Activated CD8-positive, alpha-beta memory T cell treated with anti-CD3 and anti-CD28 coated beads, Interleukin-2, amount 10 ng/mL, durations not matched to agents 7 days and 5 days (primary cell): ENCODE measurements around the gene ELFN1. TPM values are rescaled to one million over a fixed set of nuclear protein-coding genes. Genes with fewer than 3 reads are reported as not detected.
A peak's percentile ranks its signal among the peaks of the same experiment; 100 is the strongest.

Experiments
- ATAC-seq: fragments of 150-1000 bp; cut with Tn5 transposase; one replicate; pipeline ENCODE4 v1.10.0; 2021; ENCODE audit warnings: moderate library complexity
- CTCF ChIA-PET: fragments of 350-600 bp; sonication (Branson Sonifier 250); formaldehyde crosslinking; loops from one replicate; lab custom pipeline; 2021; ENCODE audit warnings: antibody characterized with exemption; lab: Charles Lee
- DNase-seq: peaks from one replicate; pipeline ENCODE4 v3.0.0-alpha.2; 2020
- H3K27ac Mint-ChIP-seq: one replicate; pipeline ENCODE4 v1.8.0; 2021; ENCODE audit warnings: mild to moderate bottlenecking, mixed read lengths
- H3K27me3 Mint-ChIP-seq: one replicate; pipeline ENCODE4 v1.8.0; 2021; ENCODE audit warnings: mixed read lengths
- H3K36me3 Mint-ChIP-seq: one replicate; pipeline ENCODE4 v1.8.0; 2021; ENCODE audit warnings: mild to moderate bottlenecking, mixed read lengths
- H3K4me1 Mint-ChIP-seq: one replicate; pipeline ENCODE4 v1.8.0; 2021; ENCODE audit warnings: mixed read lengths
- H3K4me3 Mint-ChIP-seq: one replicate; pipeline ENCODE4 v1.8.0; 2021; ENCODE audit warnings: mild to moderate bottlenecking, moderate library complexity, mixed read lengths
- H3K9me3 Mint-ChIP-seq: one replicate; pipeline ENCODE4 v1.8.0; 2022; ENCODE audit warnings: low read depth, mixed read lengths
- total RNA-seq, 2 experiments: library from RNA; stranded (reverse); gene quantifications; one replicate each; pipeline ENCODE4 v1.2.3, GENCODE V29; 2021

ELFN1 gene
- total RNA-seq, 2 experiments from 2014 or later = not detected

- no peak for ATAC-seq
- DNase-seq = peak; percentile 7
- H3K4me1 Mint-ChIP-seq = peaks cover 2% of the 10 kb centered on the region
- H3K4me3 Mint-ChIP-seq = no peak overlapping the region
- H3K36me3 Mint-ChIP-seq = no peaks in the 10 kb centered on the region
- no peaks in the 10 kb centered on the region for H3K9me3 Mint-ChIP-seq
- H3K27me3 Mint-ChIP-seq = peaks cover 24% of the 10 kb centered on the region
- CTCF ChIA-PET = no interaction called here
- no peak overlapping the region for H3K27ac Mint-ChIP-seq
These were observed 967 bp downstream of the ELFN1 start for GRCh38 chr7:1670894-1671593.

- CTCF ChIA-PET = no interaction called here
- no peaks in the 10 kb centered on the region for H3K36me3 Mint-ChIP-seq
- H3K27me3 Mint-ChIP-seq = peaks cover 24% of the 10 kb centered on the region
- ATAC-seq = no peak
- peak; percentile 39 for DNase-seq
- no peaks in the 10 kb centered on the region for H3K9me3 Mint-ChIP-seq
- H3K4me1 Mint-ChIP-seq = peaks cover 2% of the 10 kb centered on the region
- no peak overlapping the region for H3K4me3 Mint-ChIP-seq
- H3K27ac Mint-ChIP-seq = no peak overlapping the region
These were observed 1.7 kb downstream of the ELFN1 start for GRCh38 chr7:1671594-1672451.

DNA sequence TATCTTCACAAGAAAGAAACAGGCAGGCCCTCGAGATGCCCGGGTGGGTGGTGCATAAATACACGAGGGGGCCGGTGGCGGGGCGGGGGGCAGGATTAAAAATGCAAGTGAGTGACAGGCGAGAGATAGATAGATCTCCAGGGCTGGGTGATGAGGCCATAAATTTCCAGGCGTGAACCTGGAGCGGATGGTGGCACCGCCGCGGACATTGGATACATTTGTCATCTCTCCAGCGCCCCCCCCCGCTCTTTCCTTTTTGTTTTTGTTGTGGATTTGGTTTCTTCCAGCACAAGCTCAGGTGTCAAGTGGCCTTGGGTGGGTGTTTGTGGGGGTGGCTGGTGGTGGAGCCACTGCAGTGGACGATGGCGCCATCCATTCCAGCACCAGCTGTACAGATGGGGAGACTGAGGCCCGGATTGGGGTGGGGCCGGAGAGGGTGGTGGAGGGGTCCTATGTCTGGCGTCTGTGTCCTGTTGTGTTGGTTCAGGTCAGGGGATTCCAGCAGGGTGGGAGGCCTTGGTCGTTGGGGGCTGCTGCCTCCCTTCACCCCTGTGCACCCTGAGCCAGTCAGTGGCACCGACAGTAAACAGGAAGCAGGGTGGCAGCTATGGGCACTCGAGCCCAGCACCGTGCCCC is 2.9 kb downstream of the ELFN1 start:
- CTCF ChIA-PET = no interaction called here
- DNase-seq = peak; percentile 29
- H3K9me3 Mint-ChIP-seq = no peaks in the 10 kb centered on the region
- H3K27ac Mint-ChIP-seq = no peak overlapping the region
- no peak overlapping the region for H3K4me3 Mint-ChIP-seq
- H3K36me3 Mint-ChIP-seq = no peaks in the 10 kb centered on the region
- no peak for ATAC-seq
- no peaks in the 10 kb centered on the region for H3K4me1 Mint-ChIP-seq
- peaks cover 20% of the 10 kb centered on the region for H3K27me3 Mint-ChIP-seq

- no peak for ATAC-seq
- H3K4me1 Mint-ChIP-seq = no peaks in the 10 kb centered on the region
- peaks cover 13% of the 10 kb centered on the region for H3K27me3 Mint-ChIP-seq
- H3K4me3 Mint-ChIP-seq = no peak overlapping the region
- no peaks in the 10 kb centered on the region for H3K9me3 Mint-ChIP-seq
- DNase-seq = peak; percentile 27
- no peak overlapping the region for H3K27ac Mint-ChIP-seq
- H3K36me3 Mint-ChIP-seq = no peaks in the 10 kb centered on the region
- CTCF ChIA-PET = no interaction called here
These were observed 3.6 kb downstream of the ELFN1 start for GRCh38 chr7:1673581-1674118.

GRCh38 chr7:1674161-1675035 is 4.3 kb downstream of the ELFN1 start:
- CTCF ChIA-PET = no interaction called here
- Mint-ChIP-seq H3K9me3 (no peaks in the 10 kb centered on the region), H3K27ac (no peak overlapping the region), H3K4me1 (no peaks in the 10 kb centered on the region), H3K27me3 (peaks cover 8% of the 10 kb centered on the region), H3K4me3 (no peak overlapping the region), H3K36me3 (no peaks in the 10 kb centered on the region)
- ATAC-seq = no peak
- peak; percentile 11 for DNase-seq

DNA sequence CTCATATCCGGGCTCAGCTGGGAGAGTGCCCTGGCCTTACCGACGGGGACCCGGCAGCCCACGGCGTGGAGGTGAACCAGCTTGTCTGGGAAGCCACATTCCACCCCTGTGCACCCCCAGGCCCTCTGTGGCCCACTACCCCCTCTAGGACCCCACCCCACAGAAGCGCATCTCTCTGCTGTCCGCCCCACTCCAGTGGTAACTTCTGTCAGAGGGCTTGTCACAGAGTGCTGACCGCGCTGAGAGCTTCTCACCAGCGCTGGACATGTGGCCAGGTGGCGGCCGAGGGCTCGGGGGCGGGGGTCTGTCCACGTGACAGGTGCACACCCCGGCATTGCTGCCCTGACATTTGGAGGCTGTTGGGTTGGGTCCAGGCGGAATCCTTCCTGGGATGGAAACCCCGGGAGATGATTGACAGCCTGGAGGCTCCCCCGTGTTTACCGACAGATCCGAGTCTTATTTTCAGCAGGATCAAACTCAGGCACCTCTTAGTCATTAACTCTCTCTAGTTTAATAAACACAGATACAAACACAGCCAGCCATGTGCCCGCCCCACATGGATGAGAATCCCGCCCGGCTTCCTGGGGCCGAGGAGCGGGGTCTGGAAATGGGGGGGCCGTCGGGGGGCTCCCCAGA is 5.1 kb downstream of the ELFN1 start:
- Mint-ChIP-seq H3K4me1 (no peaks in the 10 kb centered on the region), H3K27ac (no peak overlapping the region), H3K27me3 (peaks cover 8% of the 10 kb centered on the region), H3K4me3 (no peak overlapping the region), H3K9me3 (no peaks in the 10 kb centered on the region), H3K36me3 (no peaks in the 10 kb centered on the region)
- DNase-seq (peak; percentile 34), ATAC-seq (no peak)
- CTCF ChIA-PET = no interaction called here

DNA sequence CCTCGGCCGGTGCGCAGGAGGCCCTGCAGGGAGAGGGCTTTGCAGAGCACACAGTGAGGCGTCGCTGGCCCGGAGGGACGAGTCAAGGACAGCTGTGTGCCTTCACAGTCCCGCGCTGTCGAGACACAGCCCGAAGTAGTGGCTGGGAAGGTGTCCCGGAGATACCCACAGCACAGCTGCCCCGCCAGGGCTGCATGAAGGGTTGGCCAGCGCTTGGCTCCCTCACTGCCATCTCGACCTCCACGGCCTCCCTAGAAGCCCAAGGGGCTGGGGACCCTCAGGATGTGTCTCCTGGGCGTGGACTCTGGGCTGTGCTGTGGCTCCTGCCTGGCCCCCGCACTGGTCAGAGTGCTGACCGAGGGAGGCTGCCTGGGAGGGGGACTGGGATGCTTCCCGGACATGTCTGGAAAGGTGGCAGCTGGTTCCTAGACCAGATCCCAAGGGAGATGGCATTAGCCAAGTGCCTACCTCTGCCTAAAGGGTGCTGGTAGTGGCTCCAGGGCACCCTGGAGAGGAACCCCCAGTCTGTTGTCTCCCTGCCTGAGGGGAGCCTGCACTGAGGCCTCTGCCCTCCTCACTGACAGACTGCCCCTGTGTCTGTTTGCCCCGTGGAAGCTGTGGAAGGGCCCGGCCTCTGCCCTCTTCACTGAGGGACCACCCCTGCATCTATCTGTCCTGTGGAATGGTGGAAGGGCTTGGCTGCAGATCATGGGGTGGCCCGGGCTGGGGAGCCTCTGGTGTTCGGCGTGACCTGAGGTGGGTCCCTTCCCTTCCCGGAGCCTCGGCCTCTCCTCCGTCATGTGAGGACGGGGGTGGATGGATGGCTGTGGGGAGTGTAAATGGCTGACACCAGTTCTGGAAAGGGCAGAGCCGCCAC is 5.8 kb downstream of the ELFN1 start:
- CTCF ChIA-PET = no interaction called here
- no peak for ATAC-seq

GRCh38 chr7:1676550-1677078 is 6.5 kb downstream of the ELFN1 start:
- H3K4me3 Mint-ChIP-seq = no peak overlapping the region
- DNase-seq (peak; percentile 26), ATAC-seq (no peak)
- H3K9me3 Mint-ChIP-seq = no peaks in the 10 kb centered on the region
- no peaks in the 10 kb centered on the region for H3K4me1 Mint-ChIP-seq
- CTCF ChIA-PET = no interaction called here
- H3K27me3 Mint-ChIP-seq = peaks cover 3% of the 10 kb centered on the region
- H3K36me3 Mint-ChIP-seq = no peaks in the 10 kb centered on the region
- no peak overlapping the region for H3K27ac Mint-ChIP-seq

More for the DNA sequence above, 5.8 kb downstream of the ELFN1 start:
- Mint-ChIP-seq H3K4me1 (no peaks in the 10 kb centered on the region), H3K27ac (no peak overlapping the region), H3K27me3 (peaks cover 6% of the 10 kb centered on the region), H3K36me3 (no peaks in the 10 kb centered on the region), H3K9me3 (no peaks in the 10 kb centered on the region), H3K4me3 (no peak overlapping the region)
- peak; percentile 37 for DNase-seq

- DNase-seq = peak; percentile 31
- no peak overlapping the region for H3K27ac Mint-ChIP-seq
- H3K4me1 Mint-ChIP-seq = no peaks in the 10 kb centered on the region
- no peak overlapping the region for H3K4me3 Mint-ChIP-seq
- H3K9me3 Mint-ChIP-seq = no peaks in the 10 kb centered on the region
- peaks cover 9% of the 10 kb centered on the region for H3K27me3 Mint-ChIP-seq
- ATAC-seq = no peak
- no peaks in the 10 kb centered on the region for H3K36me3 Mint-ChIP-seq
- CTCF ChIA-PET = no interaction called here
These were observed 7.4 kb downstream of the ELFN1 start for GRCh38 chr7:1677206-1678080.

DNA sequence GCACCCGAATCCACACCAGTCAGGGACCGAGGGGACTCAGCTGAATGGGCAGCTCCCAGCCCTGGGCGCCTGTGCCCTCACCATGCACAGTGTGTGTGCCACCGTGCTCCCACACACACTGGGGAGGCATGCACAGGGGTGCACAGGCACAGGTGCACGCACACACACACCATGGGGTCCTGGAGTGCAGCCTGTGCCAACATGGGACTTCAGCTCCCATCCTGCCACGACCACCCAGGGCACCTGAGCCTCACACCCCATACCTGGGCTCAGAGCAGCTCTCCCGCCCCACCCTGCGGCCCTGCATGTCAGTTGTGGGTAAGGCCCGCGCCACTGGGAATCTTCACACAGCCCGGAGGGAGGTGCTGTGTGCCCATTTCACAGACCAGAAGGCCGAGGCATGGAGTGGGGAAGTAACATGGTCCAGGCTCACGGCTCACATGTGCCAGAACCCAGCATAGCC is 8.0 kb downstream of the ELFN1 start:
- Mint-ChIP-seq H3K4me3 (no peak overlapping the region), H3K36me3 (no peaks in the 10 kb centered on the region), H3K4me1 (no peaks in the 10 kb centered on the region), H3K27me3 (peaks cover 14% of the 10 kb centered on the region), H3K9me3 (no peaks in the 10 kb centered on the region), H3K27ac (no peak overlapping the region)
- ATAC-seq = no peak
- peak; percentile 35 for DNase-seq
- CTCF ChIA-PET = no interaction called here
